ENCODE measurements around the gene HNRNPUL1. TPM values are rescaled to one million over a fixed set of nuclear protein-coding genes. Genes with fewer than 3 reads are reported as not detected.

HNRNPUL1 gene
- total and polyA plus RNA-seq, 2 donors (not counting 1 experiment from before 2014, with no cell fraction given): 36.4 to 58.1 TPM

GRCh38 chr19:41325640-41325946 lies 61.4 kb downstream of the HNRNPUL1 start:
- Histone ChIP-seq H3K9me3 (ENCODE audit: control insufficient read depth, insufficient read depth, low read depth, low read length) (no peaks in the 10 kb centered on the region), H3K9ac (ENCODE audit: insufficient read depth, low read length) (peak overlapping the region; percentile 59), H3K27me3 (ENCODE audit: control insufficient read depth, insufficient read depth, low read length) (no peaks in the 10 kb centered on the region), H3K4me1 (ENCODE audit: control insufficient read depth, extremely low read depth, insufficient read depth, low read length) (peaks cover 64% of the 10 kb centered on the region), H3K4me2 (ENCODE audit: extremely low read depth, insufficient read depth, low read length) (peak overlapping the region; percentile 69), H3K36me3 (ENCODE audit: control insufficient read depth, insufficient read depth, low read length) (peaks cover 12% of the 10 kb centered on the region), H3K79me2 (ENCODE audit: control insufficient read depth, insufficient read depth, low read length) (no peaks in the 10 kb centered on the region), H2AFZ (ENCODE audit: low read length) (no peak overlapping the region), H3K27ac (ENCODE audit: insufficient read depth, low read length) (peak overlapping the region; percentile 97), H4K20me1 (ENCODE audit: control insufficient read depth, extremely low read depth, insufficient read depth, low read length) (no peaks in the 10 kb centered on the region), H3K4me3 (replicated peaks in 1 of 4; ENCODE audit: control extremely low read depth in 1 of 4, insufficient read depth in 1 of 4, low read depth in 3 of 4, low read length in 4 of 4) (peak overlapping the region in 1 of 4 experiments; percentile 10)
- DNase-seq (ENCODE audit: low read depth in 2 of 2): no peak
- TF ChIP-seq, protein P1, sequence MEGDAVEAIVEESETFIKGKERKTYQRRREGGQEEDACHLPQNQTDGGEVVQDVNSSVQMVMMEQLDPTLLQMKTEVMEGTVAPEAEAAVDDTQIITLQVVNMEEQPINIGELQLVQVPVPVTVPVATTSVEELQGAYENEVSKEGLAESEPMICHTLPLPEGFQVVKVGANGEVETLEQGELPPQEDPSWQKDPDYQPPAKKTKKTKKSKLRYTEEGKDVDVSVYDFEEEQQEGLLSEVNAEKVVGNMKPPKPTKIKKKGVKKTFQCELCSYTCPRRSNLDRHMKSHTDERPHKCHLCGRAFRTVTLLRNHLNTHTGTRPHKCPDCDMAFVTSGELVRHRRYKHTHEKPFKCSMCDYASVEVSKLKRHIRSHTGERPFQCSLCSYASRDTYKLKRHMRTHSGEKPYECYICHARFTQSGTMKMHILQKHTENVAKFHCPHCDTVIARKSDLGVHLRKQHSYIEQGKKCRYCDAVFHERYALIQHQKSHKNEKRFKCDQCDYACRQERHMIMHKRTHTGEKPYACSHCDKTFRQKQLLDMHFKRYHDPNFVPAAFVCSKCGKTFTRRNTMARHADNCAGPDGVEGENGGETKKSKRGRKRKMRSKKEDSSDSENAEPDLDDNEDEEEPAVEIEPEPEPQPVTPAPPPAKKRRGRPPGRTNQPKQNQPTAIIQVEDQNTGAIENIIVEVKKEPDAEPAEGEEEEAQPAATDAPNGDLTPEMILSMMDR (conservative IDR thresholded peaks at IDR 0.05 in 1 of 2, IDR thresholded peaks at IDR 0.05 in 1 of 2; ENCODE audit: low read depth in 1 of 2, low read length in 2 of 2): no peak
- TF ChIP-seq EZH2 (IDR thresholded peaks at IDR 0.05; ENCODE audit: low read length, missing control alignments): no peak

DNA sequence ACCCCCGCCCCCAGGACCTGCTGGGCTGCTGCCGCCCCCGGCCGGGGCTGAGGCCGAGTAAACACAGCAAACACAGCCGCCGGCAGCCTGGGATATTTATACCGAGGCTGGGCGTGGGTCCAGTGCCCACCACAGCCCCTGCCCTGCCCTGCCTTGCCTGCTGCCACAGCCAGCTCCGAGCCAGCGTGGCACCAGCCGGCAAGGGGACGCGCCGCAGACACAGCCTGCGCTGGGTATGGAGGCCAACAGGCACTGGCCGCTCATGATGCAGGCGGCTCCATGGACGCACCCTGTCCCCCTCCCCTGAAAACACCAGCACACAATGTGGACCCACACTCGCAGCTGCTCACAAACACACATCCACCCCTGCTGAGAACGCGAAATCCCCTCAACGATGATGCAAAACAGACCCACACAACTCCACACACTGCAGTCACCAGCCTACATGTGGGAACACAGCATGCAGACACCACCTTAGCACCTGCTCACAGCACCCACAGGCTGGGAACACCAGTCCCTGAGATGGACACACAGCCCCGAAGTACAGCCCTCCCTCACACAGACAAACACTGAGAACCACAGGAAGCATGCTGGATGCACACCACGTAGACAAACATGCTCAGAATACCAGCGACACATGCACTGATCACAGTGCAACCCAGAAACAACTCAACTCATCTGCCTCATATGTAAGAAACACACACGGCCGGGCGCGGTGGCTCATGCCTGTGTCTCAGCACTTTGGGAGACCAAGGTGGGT lies 62.0 kb downstream of the HNRNPUL1 start:
- H3K4me2 ChIP-seq (ENCODE audit: extremely low read depth, insufficient read depth, low read length): peak overlapping the region; percentile 69

DNA sequence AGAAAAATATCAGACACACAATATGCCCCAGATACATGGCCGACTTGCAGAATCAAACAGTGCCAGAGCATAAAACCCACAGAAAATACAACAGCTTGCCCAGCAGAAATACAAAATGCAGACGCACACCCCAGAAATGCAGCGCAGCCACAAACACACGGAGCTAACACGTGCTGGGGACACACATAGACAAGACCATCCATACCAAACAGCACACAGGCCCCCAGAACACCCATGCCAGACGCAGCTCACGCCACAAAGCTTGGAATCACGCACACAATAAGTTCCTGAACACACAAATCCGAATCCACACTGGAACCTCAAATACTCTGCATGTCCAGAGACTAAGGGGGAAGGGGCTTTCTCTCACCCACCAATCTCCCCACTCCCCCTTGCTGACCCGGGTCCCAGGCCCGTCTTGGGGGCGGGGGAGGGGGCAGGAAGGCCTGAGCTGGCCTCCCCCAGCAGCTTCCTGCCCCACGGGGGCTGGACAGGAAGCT lies 63.0 kb downstream of the HNRNPUL1 start:
- Histone ChIP-seq H4K20me1 (ENCODE audit: control insufficient read depth, extremely low read depth, insufficient read depth, low read length) (no peaks in the 10 kb centered on the region), H2AFZ (ENCODE audit: low read length) (no peak overlapping the region), H3K27ac (ENCODE audit: insufficient read depth, low read length) (peak overlapping the region; percentile 15), H3K79me2 (ENCODE audit: control insufficient read depth, insufficient read depth, low read length) (no peaks in the 10 kb centered on the region), H3K4me3 (replicated peaks in 1 of 4; ENCODE audit: control extremely low read depth in 1 of 4, insufficient read depth in 1 of 4, low read depth in 3 of 4, low read length in 4 of 4) (no peak overlapping the region), H3K4me1 (ENCODE audit: control insufficient read depth, extremely low read depth, insufficient read depth, low read length) (peaks cover 53% of the 10 kb centered on the region), H3K9ac (ENCODE audit: insufficient read depth, low read length) (no peak overlapping the region), H3K4me2 (ENCODE audit: extremely low read depth, insufficient read depth, low read length) (no peak overlapping the region), H3K36me3 (ENCODE audit: control insufficient read depth, insufficient read depth, low read length) (peaks cover 15% of the 10 kb centered on the region), H3K27me3 (ENCODE audit: control insufficient read depth, insufficient read depth, low read length) (no peaks in the 10 kb centered on the region), H3K9me3 (ENCODE audit: control insufficient read depth, insufficient read depth, low read depth, low read length) (no peaks in the 10 kb centered on the region)
- no peak for TF ChIP-seq EZH2 (IDR thresholded peaks at IDR 0.05; ENCODE audit: low read length, missing control alignments)
- TF ChIP-seq, protein P1 (conservative IDR thresholded peaks at IDR 0.05 in 1 of 2, IDR thresholded peaks at IDR 0.05 in 1 of 2; ENCODE audit: low read depth in 1 of 2, low read length in 2 of 2): no peak
- DNase-seq (ENCODE audit: low read depth in 2 of 2): peak in 1 of 2 donors; percentile 22

More for the DNA sequence above, 62.0 kb downstream of the HNRNPUL1 start:
- Histone ChIP-seq H3K4me1 (ENCODE audit: control insufficient read depth, extremely low read depth, insufficient read depth, low read length) (peaks cover 62% of the 10 kb centered on the region), H3K9ac (ENCODE audit: insufficient read depth, low read length) (peak overlapping the region; percentile 59), H3K27ac (ENCODE audit: insufficient read depth, low read length) (peak overlapping the region; percentile 97), H3K36me3 (ENCODE audit: control insufficient read depth, insufficient read depth, low read length) (peaks cover 11% of the 10 kb centered on the region), H3K9me3 (ENCODE audit: control insufficient read depth, insufficient read depth, low read depth, low read length) (no peaks in the 10 kb centered on the region), H3K79me2 (ENCODE audit: control insufficient read depth, insufficient read depth, low read length) (no peaks in the 10 kb centered on the region), H3K27me3 (ENCODE audit: control insufficient read depth, insufficient read depth, low read length) (no peaks in the 10 kb centered on the region), H2AFZ (ENCODE audit: low read length) (no peak overlapping the region), H4K20me1 (ENCODE audit: control insufficient read depth, extremely low read depth, insufficient read depth, low read length) (no peaks in the 10 kb centered on the region), H3K4me3 (replicated peaks in 1 of 4; ENCODE audit: control extremely low read depth in 1 of 4, insufficient read depth in 1 of 4, low read depth in 3 of 4, low read length in 4 of 4) (peak overlapping the region in 1 of 4 experiments; percentile 10)
- TF ChIP-seq, protein P1 (conservative IDR thresholded peaks at IDR 0.05 in 1 of 2, IDR thresholded peaks at IDR 0.05 in 1 of 2; ENCODE audit: low read depth in 1 of 2, low read length in 2 of 2): no peak
- no peak for TF ChIP-seq EZH2 (IDR thresholded peaks at IDR 0.05; ENCODE audit: low read length, missing control alignments)
- DNase-seq (ENCODE audit: low read depth in 2 of 2): peak; percentile 40 to 82

Measured in fibroblast of lung (primary cell).